ENCODE measurements around the gene PLCL1. TPM values are rescaled to one million over a fixed set of nuclear protein-coding genes. Genes with fewer than 3 reads are reported as not detected.

PLCL1 gene
- total and polyA plus RNA-seq, 10 donors, result 0.54 to 6.5 (median 4.0) TPM

DNA sequence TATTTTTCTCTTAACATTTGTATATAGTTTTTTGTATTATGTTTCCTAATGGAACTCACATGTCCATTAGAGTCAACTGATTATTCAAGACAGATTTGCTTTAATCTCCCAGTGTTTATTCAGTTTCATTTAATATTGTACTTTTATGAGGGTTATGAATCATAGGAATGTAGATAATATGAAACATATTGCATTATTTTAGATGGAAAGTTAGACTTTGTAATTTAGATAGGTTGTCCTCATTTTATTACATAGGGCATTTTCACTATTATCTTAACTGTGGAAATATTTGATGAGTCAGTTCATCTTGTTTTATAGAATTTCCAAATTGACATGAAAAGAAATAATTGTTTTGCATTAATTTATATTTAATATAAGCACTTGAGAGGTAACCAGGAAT is 240.8 kb downstream of the PLCL1 start:
- Histone ChIP-seq H3K4me3 (no peak overlapping the region), H3K36me3 (no peaks in the 10 kb centered on the region), H3K27ac (no peak overlapping the region), H3K4me1 (no peaks in the 10 kb centered on the region), H3K9me3 (no peaks in the 10 kb centered on the region), H3K27me3 (replicated peaks in 1 of 7) (no peaks in the 10 kb centered on the region)
- no peak for TF ChIP-seq POLR2AphosphoS5 (IDR thresholded peaks at IDR 0.05)
- TF ChIP-seq POLR2A (IDR thresholded peaks at IDR 0.05), result no peak
- TF ChIP-seq, protein P1, sequence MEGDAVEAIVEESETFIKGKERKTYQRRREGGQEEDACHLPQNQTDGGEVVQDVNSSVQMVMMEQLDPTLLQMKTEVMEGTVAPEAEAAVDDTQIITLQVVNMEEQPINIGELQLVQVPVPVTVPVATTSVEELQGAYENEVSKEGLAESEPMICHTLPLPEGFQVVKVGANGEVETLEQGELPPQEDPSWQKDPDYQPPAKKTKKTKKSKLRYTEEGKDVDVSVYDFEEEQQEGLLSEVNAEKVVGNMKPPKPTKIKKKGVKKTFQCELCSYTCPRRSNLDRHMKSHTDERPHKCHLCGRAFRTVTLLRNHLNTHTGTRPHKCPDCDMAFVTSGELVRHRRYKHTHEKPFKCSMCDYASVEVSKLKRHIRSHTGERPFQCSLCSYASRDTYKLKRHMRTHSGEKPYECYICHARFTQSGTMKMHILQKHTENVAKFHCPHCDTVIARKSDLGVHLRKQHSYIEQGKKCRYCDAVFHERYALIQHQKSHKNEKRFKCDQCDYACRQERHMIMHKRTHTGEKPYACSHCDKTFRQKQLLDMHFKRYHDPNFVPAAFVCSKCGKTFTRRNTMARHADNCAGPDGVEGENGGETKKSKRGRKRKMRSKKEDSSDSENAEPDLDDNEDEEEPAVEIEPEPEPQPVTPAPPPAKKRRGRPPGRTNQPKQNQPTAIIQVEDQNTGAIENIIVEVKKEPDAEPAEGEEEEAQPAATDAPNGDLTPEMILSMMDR (IDR thresholded peaks at IDR 0.05 in 8 of 11, conservative IDR thresholded peaks at IDR 0.05 in 3 of 11), result no peak
- DNase-seq, result no peak
- intact Hi-C loops (cut with DNase I; ENCODE audit: low total_unique reads), result no loop called here

DNA sequence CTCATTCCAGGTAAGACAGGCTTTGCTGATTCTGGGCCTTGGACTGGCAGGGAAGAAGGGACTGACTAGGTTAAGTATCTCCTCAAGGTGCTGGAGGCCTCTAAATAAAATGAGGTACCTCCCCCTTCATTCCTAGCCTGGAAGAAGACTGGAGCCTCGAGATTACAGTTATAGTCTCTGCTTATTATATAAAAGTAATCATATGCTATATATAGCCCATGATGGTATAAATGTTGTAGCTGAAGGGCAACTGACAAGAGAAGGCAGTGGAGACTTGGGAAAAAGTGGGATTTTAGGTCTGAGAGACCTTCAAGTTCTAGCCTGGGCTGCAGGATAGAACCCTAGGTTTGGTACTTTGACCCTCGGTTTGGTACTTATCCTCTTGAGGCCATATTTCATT is 248.3 kb downstream of the PLCL1 start:
- Histone ChIP-seq H3K9me3 (no peaks in the 10 kb centered on the region), H3K27me3 (replicated peaks in 1 of 7) (no peaks in the 10 kb centered on the region), H3K4me3 (no peak overlapping the region), H3K4me1 (no peaks in the 10 kb centered on the region), H3K27ac (no peak overlapping the region), H3K36me3 (no peaks in the 10 kb centered on the region)
- DNase-seq, result no peak
- 74 to 85% (median 76%) methylated on average over 2 of the region's 2 CpGs for WGBS, 5 donors
- TF ChIP-seq, protein P1 (IDR thresholded peaks at IDR 0.05 in 8 of 11, conservative IDR thresholded peaks at IDR 0.05 in 3 of 11), result no peak
- no peak for TF ChIP-seq POLR2A (IDR thresholded peaks at IDR 0.05)
- TF ChIP-seq POLR2AphosphoS5 (IDR thresholded peaks at IDR 0.05), result no peak
- intact Hi-C loops (cut with DNase I; ENCODE audit: low total_unique reads), result no loop called here

DNA sequence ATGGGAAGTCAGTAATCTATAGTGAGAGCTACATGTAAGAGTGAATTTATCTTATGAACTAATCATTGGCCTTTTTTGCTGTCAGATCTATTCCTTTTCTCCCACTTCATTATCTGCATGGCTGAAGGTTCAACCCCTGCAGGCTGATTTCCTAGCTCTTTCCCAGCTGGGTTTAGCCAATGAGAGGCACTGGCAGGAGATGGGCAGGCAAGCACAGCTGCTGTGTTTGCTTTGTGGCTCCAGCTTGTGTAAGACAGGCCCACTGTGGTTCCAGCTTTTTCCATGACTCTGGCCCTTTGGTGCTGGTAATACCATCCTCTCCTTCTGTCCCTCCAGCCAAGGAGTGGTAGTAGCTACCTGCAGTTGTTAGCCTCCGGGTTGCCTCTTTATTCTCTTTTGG is 248.8 kb downstream of the PLCL1 start:
- DNase-seq, result no peak
- intact Hi-C loops (cut with DNase I; ENCODE audit: low total_unique reads), result no loop called here
- WGBS, 5 donors, result 90 to 100% (median 94%) methylated on average over 1 of the region's 1 CpG
- no peak overlapping the region for H3K4me3 ChIP-seq
- H3K4me1 ChIP-seq, result no peaks in the 10 kb centered on the region
- H3K27ac ChIP-seq, result no peak overlapping the region
- no peak for TF ChIP-seq POLR2AphosphoS5 (IDR thresholded peaks at IDR 0.05)
- TF ChIP-seq POLR2A (IDR thresholded peaks at IDR 0.05), result no peak
- TF ChIP-seq, protein P1 (IDR thresholded peaks at IDR 0.05 in 8 of 11, conservative IDR thresholded peaks at IDR 0.05 in 3 of 11), result no peak
- no peaks in the 10 kb centered on the region for H3K36me3 ChIP-seq
- no peaks in the 10 kb centered on the region for H3K27me3 ChIP-seq (replicated peaks in 1 of 7)
- H3K9me3 ChIP-seq, result no peaks in the 10 kb centered on the region

DNA sequence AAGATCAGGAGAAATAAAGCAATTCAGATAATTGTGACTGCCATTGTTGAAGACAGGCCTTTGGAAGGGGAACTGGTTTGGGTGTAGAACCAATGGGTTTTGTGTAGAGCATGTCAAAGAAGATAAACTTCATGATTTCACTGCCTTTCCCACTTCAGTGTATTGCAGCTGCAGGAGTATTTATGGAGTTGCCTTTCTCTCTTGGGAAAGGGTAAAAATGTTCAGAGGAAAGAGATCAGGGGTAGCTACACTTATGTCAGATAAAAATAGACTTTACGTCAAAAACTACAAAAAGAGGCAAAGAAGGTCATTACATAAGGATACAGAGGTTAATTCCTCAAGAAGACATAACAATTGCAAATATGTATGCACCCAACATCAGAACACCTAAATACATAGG is 249.4 kb downstream of the PLCL1 start:
- TF ChIP-seq, protein P1 (IDR thresholded peaks at IDR 0.05 in 8 of 11, conservative IDR thresholded peaks at IDR 0.05 in 3 of 11), result no peak
- TF ChIP-seq POLR2A (IDR thresholded peaks at IDR 0.05) (no peak), POLR2AphosphoS5 (IDR thresholded peaks at IDR 0.05) (no peak)
- Histone ChIP-seq H3K9me3 (no peaks in the 10 kb centered on the region), H3K4me1 (no peaks in the 10 kb centered on the region), H3K4me3 (no peak overlapping the region), H3K36me3 (no peaks in the 10 kb centered on the region), H3K27ac (no peak overlapping the region), H3K27me3 (replicated peaks in 1 of 7) (no peaks in the 10 kb centered on the region)
- intact Hi-C loops (cut with DNase I; ENCODE audit: low total_unique reads), result no loop called here
- no peak for DNase-seq
- 76 to 95% (median 93%) methylated on average over 1 of the region's 1 CpG for WGBS, 5 donors
